Neural progenitor cell (in vitro differentiated cells): ENCODE measurements around the gene GDF9. TPM values are rescaled to one million over a fixed set of nuclear protein-coding genes. Genes with fewer than 3 reads are reported as not detected.

Experiments
- DNase-seq: peaks from one replicate; pipeline ENCODE4 v3.0.0-alpha.2; 2016; ENCODE audit warnings: low spot score
- H2AFZ ChIP-seq: fragments of 200-600 bp; sonication (generic); replicated peaks from 2 replicates; pipeline ENCODE4 v1.6.1; 2016; ENCODE audit warnings: antibody characterized with exemption
- H3F3A ChIP-seq: fragments of 200-600 bp; sonication (generic); 2 replicates; pipeline ENCODE4 v1.6.1; 2016; ENCODE audit warnings: antibody characterized with exemption, low read depth
- H3K27ac ChIP-seq: fragments of 200-600 bp; sonication (generic); 2 replicates; pipeline ENCODE4 v1.5.1; 2016; ENCODE audit warnings: mild to moderate bottlenecking
- H3K27me3 ChIP-seq: fragments of 200-600 bp; sonication (generic); 2 replicates; pipeline ENCODE4 v1.6.1; 2016; ENCODE audit warnings: mild to moderate bottlenecking, moderate library complexity
- H3K36me3 ChIP-seq: fragments of 200-600 bp; sonication (generic); 2 replicates; pipeline ENCODE4 v1.5.1; 2016
- H3K4me1 ChIP-seq: fragments of 200-600 bp; sonication (generic); 2 replicates; pipeline ENCODE4 v1.6.1; 2016; ENCODE audit warnings: mixed run types
- H3K4me2 ChIP-seq: fragments of 200-600 bp; sonication (generic); 2 replicates; pipeline ENCODE4 v1.6.1; 2016
- H3K4me3 ChIP-seq: fragments of 200-600 bp; sonication (generic); 2 replicates; pipeline ENCODE4 v1.5.1; 2016
- H3K79me2 ChIP-seq: fragments of 200-600 bp; sonication (generic); 2 replicates; pipeline ENCODE4 v1.6.1; 2016; ENCODE audit warnings: low read depth
- H3K9ac ChIP-seq: fragments of 200-600 bp; sonication (generic); 2 replicates; pipeline ENCODE4 v1.6.1; 2016
- H3K9me3 ChIP-seq: fragments of 200-600 bp; sonication (generic); 2 replicates; pipeline ENCODE4 v1.5.1; 2016; ENCODE audit warnings: low read depth
- H4K20me1 ChIP-seq: fragments of 200-600 bp; sonication (generic); 2 replicates; pipeline ENCODE4 v1.6.1; 2016; ENCODE audit warnings: low read depth
- H3K27ac Mint-ChIP-seq: 3 replicates; pipeline ENCODE4 v1.8.0; 2021; ENCODE audit warnings: mixed read lengths
- H3K27me3 Mint-ChIP-seq: 2 replicates; pipeline ENCODE4 v1.8.0; 2022; ENCODE audit warnings: low read depth, mild to moderate bottlenecking, inconsistent platforms, moderate library complexity, mixed read lengths; ENCODE audit not compliant: insufficient read depth
- H3K36me3 Mint-ChIP-seq: 3 replicates; pipeline ENCODE4 v1.8.0; 2021; ENCODE audit warnings: mixed read lengths
- H3K4me1 Mint-ChIP-seq: 3 replicates; pipeline ENCODE4 v1.8.0; 2021; ENCODE audit warnings: mixed read lengths
- H3K4me3 Mint-ChIP-seq: 3 replicates; pipeline ENCODE4 v1.8.0; 2021; ENCODE audit warnings: mild to moderate bottlenecking, moderate library complexity, mixed read lengths
- H3K9me3 Mint-ChIP-seq: 3 replicates; pipeline ENCODE4 v1.8.0; 2020; ENCODE audit warnings: mixed read lengths
- EZH2 ChIP-seq: fragments of 200-600 bp; sonication (generic); IDR thresholded peaks from 2 replicates; pipeline ENCODE4 v1.6.1; 2017; ENCODE audit warnings: antibody characterized with exemption, mild to moderate bottlenecking, moderate library complexity
- EZH2phosphoT487 ChIP-seq: fragments of 200-600 bp; sonication (generic); IDR thresholded peaks from 2 replicates; pipeline ENCODE4 v1.6.1; 2017; ENCODE audit warnings: antibody characterized with exemption
- total RNA-seq: library from RNA; depleted of rRNA; stranded (reverse); fragments of >200 nt; gene quantifications from 2 replicates; pipeline ENCODE4 v1.2.3, GENCODE V29; 2015; ENCODE audit warnings: low replicate concordance
- TF ChIP-seq, protein P1 (sequence below): fragments of 200-600 bp; sonication (generic); IDR thresholded peaks from 2 replicates; pipeline ENCODE4 v1.5.1; 2017; ENCODE audit warnings: antibody characterized with exemption, mild to moderate bottlenecking

GDF9 gene
- total RNA-seq, 1 donor from 2014 or later: 0.82 TPM

DNA sequence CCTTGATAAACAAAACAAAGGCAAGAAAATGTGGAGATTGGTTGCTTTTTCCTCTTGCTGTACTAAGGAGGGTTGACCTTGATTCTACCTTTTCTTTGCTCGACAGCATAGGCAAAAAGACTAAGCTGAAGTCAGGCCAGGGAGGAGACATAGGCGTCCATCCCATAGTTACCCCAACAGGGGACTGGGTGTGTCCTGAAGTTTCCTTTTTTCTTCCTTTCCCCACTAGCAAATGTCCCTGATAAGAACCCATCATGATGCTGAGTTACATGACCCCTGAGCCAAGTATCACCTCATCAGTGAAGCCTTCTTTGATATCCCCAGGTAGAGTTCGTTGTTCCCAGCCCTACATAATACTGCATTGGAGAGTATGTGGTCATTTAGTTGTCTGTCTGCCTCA, 26.0 kb downstream of the GDF9 start:
- Histone ChIP-seq H3K9me3 (no peaks in the 10 kb centered on the region), H4K20me1 (no peaks in the 10 kb centered on the region), H3K36me3 (no peaks in the 10 kb centered on the region), H3K4me2 (no peak overlapping the region), H3K4me1 (peaks cover 8% of the 10 kb centered on the region), H3K27me3 (no peaks in the 10 kb centered on the region), H3K79me2 (no peaks in the 10 kb centered on the region), H3K27ac (no peak overlapping the region), H3F3A (no peaks in the 10 kb centered on the region), H3K9ac (no peak overlapping the region), H3K4me3 (no peak overlapping the region), H2AFZ (peak overlapping the region; percentile 83)
- Mint-ChIP-seq H3K4me1 (peaks cover 8% of the 10 kb centered on the region), H3K36me3 (no peaks in the 10 kb centered on the region), H3K27ac (peak overlapping the region; percentile 50), H3K27me3 (peaks cover 6% of the 10 kb centered on the region), H3K4me3 (no peak overlapping the region), H3K9me3 (no peaks in the 10 kb centered on the region)
- DNase-seq: no peak
- no peak for TF ChIP-seq EZH2phosphoT487
- TF ChIP-seq EZH2: no peak
- TF ChIP-seq, protein P1, sequence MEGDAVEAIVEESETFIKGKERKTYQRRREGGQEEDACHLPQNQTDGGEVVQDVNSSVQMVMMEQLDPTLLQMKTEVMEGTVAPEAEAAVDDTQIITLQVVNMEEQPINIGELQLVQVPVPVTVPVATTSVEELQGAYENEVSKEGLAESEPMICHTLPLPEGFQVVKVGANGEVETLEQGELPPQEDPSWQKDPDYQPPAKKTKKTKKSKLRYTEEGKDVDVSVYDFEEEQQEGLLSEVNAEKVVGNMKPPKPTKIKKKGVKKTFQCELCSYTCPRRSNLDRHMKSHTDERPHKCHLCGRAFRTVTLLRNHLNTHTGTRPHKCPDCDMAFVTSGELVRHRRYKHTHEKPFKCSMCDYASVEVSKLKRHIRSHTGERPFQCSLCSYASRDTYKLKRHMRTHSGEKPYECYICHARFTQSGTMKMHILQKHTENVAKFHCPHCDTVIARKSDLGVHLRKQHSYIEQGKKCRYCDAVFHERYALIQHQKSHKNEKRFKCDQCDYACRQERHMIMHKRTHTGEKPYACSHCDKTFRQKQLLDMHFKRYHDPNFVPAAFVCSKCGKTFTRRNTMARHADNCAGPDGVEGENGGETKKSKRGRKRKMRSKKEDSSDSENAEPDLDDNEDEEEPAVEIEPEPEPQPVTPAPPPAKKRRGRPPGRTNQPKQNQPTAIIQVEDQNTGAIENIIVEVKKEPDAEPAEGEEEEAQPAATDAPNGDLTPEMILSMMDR: no peak

DNA sequence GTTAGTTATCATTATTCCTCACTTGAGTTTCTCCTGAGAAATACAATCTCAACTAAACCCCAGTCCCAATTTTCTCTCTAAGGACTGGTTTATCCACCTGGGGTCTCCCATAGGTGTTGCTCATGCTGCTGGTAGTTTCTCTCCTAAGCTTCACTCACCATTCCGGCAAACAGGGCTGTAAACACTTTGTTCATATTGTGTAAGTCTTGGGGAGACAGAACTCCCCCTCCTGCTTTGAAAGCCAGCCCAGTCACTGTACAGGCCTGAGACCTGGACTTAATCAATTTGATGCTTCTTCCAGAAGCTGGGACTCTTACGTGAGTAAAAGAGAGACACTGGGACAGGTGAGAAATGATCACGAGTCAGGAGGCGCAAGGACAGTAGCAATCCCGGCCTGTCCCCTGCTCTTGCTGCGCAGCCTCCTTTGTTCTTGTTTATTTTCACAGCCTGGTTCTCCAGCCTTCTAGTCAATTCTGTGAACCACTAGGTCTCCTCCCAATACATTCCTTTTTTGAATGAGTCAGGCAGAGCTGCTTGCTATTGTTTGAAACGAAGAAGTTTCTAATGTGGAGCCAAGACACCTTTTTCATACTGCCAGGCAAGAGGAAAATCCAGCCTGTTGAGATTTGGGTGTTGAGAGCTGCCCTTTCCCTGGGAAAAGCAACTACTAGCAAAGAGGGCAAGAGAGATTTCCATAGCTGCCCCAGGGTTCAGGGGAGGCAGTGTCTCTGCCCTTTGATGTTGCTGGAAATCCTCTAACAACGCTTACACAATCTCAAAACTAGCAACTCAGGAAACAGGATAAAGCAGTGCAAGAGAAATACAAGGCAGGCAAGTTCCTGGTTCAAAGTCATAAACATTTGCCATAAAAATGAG, 26.6 kb downstream of the GDF9 start:
- Histone ChIP-seq H3F3A (no peaks in the 10 kb centered on the region), H3K79me2 (no peaks in the 10 kb centered on the region), H3K4me1 (peaks cover 8% of the 10 kb centered on the region), H2AFZ (peak overlapping the region; percentile 83), H3K36me3 (no peaks in the 10 kb centered on the region), H3K9me3 (no peaks in the 10 kb centered on the region), H3K9ac (no peak overlapping the region), H3K27ac (no peak overlapping the region), H3K4me3 (no peak overlapping the region), H3K4me2 (no peak overlapping the region), H4K20me1 (no peaks in the 10 kb centered on the region), H3K27me3 (no peaks in the 10 kb centered on the region)
- Mint-ChIP-seq H3K36me3 (no peaks in the 10 kb centered on the region), H3K4me3 (no peak overlapping the region), H3K4me1 (peaks cover 8% of the 10 kb centered on the region), H3K27ac (peak overlapping the region; percentile 50), H3K27me3 (peaks cover 4% of the 10 kb centered on the region), H3K9me3 (no peaks in the 10 kb centered on the region)
- no peak for DNase-seq
- TF ChIP-seq EZH2: no peak
- TF ChIP-seq, protein P1: no peak
- TF ChIP-seq EZH2phosphoT487: no peak

DNA sequence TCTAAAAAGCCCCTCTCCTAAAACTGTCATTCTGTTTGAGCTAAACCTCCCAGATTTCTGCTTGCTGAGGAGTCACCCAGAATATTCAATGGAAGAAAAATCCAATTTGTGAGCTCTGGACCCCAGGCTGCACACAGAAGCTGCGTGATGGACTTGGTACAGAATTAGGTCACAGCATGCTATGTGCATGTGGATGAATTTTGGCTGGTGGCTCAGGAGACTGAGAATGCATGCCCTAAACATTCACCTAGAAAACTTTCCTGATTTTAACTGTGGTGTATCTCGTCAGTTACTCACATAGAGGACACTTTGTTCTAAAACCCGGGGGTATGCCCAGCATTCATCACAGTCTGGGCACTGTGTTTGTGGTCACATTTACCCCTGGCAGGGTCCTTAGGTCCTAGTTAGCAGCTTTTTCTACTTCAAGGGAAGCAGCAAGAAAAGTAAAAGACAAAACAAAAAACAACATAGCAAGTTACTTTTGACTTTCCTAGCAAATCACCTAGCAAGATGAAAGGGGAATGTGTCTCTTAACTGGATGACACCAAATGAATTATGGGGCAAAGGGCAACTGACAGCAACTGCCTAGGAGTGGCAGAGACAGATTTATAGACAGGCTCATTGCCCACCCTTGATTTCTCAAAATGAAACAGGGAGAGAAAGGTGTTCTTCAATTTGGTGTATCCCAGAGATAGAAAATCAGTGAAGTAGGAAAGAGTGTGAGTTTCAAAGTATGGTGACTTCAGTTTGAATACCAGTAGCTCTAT, 27.6 kb downstream of the GDF9 start:
- no peak overlapping the region for H3K27ac ChIP-seq
- no peaks in the 10 kb centered on the region for H3K79me2 ChIP-seq
- peaks cover 5% of the 10 kb centered on the region for H3K27me3 ChIP-seq
- H3K27me3 Mint-ChIP-seq: peaks cover 2% of the 10 kb centered on the region
- no peaks in the 10 kb centered on the region for H4K20me1 ChIP-seq
- H2AFZ ChIP-seq: no peak overlapping the region
- no peaks in the 10 kb centered on the region for H3K36me3 Mint-ChIP-seq
- H3K9me3 Mint-ChIP-seq: no peaks in the 10 kb centered on the region
- no peaks in the 10 kb centered on the region for H3K36me3 ChIP-seq
- no peak overlapping the region for H3K9ac ChIP-seq
- H3K9me3 ChIP-seq: no peaks in the 10 kb centered on the region
- no peak overlapping the region for H3K4me3 ChIP-seq
- H3K4me3 Mint-ChIP-seq: no peak overlapping the region
- DNase-seq: no peak
- H3K4me2 ChIP-seq: no peak overlapping the region
- TF ChIP-seq EZH2phosphoT487 (no peak), EZH2 (no peak)
- TF ChIP-seq, protein P1: no peak
- H3F3A ChIP-seq: no peaks in the 10 kb centered on the region
- H3K4me1 Mint-ChIP-seq: peaks cover 8% of the 10 kb centered on the region
- no peak overlapping the region for H3K27ac Mint-ChIP-seq
- peaks cover 8% of the 10 kb centered on the region for H3K4me1 ChIP-seq
